Left colon (tissue), 2 donors: ENCODE results near the gene KRTAP19-6. TPM values are rescaled to one million over a fixed set of nuclear protein-coding genes. Genes with fewer than 3 reads are reported as not detected.
"Not testable (repeated sequence)": the region's sequence is repeated elsewhere in the genome, so short reads cannot be mapped to it uniquely, and the experiment has no call there.

Source experiments
- ATAC-seq: fragments of 200-7000 bp; cut with Tn5 transposase; one replicate; pipeline ENCODE4 v1.9.1; 2020; ENCODE audit warnings: mild to moderate bottlenecking, moderate library complexity
- DNase-seq, 2 donors: peaks; one replicate each; pipeline ENCODE4 v3.0.0-alpha.2; 2020
- intact Hi-C, 2 donors: fragments of 100-400 bp; cut with DNase I in 1 of 2; cut with micrococcal nuclease in 1 of 2; formaldehyde crosslinking; loops; one replicate each; pipeline versions ENCODE4 v1.11.2 to v1.14.0; 2022; cut with DNase I, micrococcal nuclease
- long read RNA-seq: library from polyadenylated mRNA; unstranded; transcript quantifications from one replicate; pipeline ENCODE4 v2.0.0, GENCODE V29; 2021
- total RNA-seq, 2 donors: library from RNA; stranded (reverse); fragmentation: NEBNext Ultra II Directional; extraction: Animal tissue kit (Norgen Biotek cat#: 25700); gene quantifications; one replicate each; pipeline ENCODE4 v1.2.1, GENCODE V29; 2021
- donor health status: DM: no; HTN: no; CAD: no.
- donor health status: DM: yes; HTN: yes; CAD: no.

Gene KRTAP19-6, protein sequence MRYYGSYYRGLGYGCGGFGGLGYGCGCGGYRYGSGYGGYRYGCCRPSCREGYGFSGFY
- total RNA-seq, result not detected
- long read RNA-seq, result 0 reads

GRCh38 chr21:30541764-30542163 is at the start of gene KRTAP19-6:
TSS of gene KRTAP19-6 (minus strand) at chr21:30541864. CDS start at chr21:30541833, 31 bp downstream.
- ATAC-seq (no peak), DNase-seq (no peak)
- intact Hi-C loops, result no loop called here

DNA sequence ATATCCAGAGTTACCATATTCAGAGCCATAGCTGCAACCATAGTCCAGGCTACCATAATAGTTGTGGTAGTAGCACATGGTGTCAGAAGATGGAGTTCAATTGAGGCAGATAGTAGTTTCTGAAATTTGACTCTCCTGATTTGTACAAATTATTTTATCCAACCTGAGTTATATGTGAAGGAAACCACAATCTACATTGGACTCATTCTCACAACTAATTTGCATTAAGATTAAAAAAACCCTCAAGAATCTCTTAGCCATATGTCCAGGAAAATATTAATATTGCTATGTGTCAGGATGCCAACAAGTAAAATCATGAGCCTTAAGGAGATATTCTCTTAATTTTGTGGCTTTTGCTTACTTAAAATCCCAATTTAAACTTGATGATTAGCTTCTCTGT is 48.6 kb upstream of the KRTAP19-6 start, which contains the start of gene KRTAP22-2:
KRTAP22-2 (minus strand) TSS at position 101 of the 400 bp plus-strand sequence.
- no peak for ATAC-seq
- DNase-seq, result no peak
- intact Hi-C loops, result no loop called here

- DNase-seq, result no peak
- ATAC-seq, result no peak
- intact Hi-C loops, result no loop called here
These were observed 41.2 kb upstream of the KRTAP19-6 start for GRCh38 chr21:30582870-30583269.

GRCh38 chr21:30580132-30580531 is 38.5 kb upstream of the KRTAP19-6 start:
- intact Hi-C loops, result no loop called here
- no peak for ATAC-seq
- no peak for DNase-seq

DNA sequence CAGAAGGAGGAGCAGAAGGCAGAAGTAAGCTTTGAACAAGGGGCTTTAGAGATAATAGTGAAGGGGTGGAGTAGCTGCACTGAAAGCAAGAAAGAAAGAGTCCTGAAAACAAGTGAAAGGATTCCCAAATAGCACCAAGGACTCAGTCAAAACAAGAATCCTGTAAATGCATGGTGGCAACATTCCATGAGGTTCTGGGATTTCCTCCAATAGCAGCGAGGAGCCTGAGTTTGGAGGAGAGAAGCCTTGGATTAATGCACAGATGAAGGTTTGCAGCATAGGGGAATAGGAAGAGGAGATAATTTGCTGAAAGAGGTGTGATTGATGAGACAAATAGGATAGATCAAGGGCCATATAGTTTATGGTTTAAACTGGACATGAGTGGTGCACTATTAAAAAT is 37.7 kb upstream of the KRTAP19-6 start:
- ATAC-seq, result no peak
- no peak for DNase-seq
- intact Hi-C loops, result no loop called here

DNA sequence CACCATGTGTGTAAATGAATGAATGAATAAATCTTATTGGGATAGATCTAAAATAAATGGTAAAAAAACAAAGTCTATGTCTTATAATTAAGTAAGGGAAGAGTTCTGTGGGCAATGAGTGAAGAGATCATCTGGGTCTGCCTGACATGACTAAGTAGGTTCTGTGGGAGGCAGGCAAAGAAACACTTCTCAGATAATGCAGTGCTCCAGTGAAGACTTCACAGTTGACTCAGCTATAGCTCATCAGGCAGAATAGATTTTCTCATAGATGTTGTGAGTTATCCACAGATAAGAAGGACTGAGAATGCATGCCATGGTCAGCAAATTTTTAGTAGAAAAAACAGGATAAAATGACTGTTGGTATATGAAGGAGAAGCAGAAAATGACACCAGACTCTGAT is 36.1 kb upstream of the KRTAP19-6 start:
- DNase-seq (no peak), ATAC-seq (no peak)
- intact Hi-C loops, result no loop called here

DNA sequence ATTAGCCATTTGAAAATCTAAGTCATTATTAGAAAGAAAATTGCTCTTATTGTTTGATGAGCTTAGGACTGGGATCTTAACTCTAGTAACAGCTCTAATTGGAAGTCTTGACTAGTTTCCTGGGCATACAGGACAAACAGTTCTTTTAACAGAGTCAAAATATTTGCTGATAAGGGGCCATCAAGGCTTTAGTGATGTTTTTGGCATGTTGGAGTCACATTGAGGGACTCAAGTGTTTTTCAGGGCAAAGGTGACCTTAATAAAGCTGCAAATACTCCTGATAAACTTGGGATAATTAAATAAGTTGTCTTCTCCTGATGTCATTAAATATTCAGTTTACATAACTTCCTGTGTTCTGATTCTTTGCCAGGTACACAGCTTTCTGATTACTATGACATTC is 26.0 kb upstream of the KRTAP19-6 start:
- no peak for ATAC-seq
- intact Hi-C loops, result no loop called here
- no peak for DNase-seq

DNA sequence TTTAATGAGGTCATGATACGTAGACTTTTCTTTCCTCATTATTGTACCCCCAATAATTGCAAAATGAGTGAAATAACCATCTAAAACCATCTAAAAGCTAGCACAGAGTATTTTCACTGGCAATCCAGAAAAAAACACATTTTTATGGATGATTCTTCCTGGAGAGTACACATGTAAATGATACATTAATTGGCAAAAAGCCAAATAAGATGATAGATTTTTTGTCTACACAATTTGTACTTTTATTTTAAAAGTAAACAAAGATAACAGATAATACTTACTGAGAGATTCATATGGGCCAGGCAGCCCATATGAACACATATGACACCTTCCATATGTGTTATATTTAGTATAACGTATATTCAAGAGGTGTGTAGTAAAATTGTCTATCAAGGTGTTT is 22.0 kb upstream of the KRTAP19-6 start:
- intact Hi-C loops, result no loop called here
- ATAC-seq, result no peak

GRCh38 chr21:30563072-30563471 is 21.4 kb upstream of the KRTAP19-6 start:
- DNase-seq, result no peak
- intact Hi-C loops, result no loop called here
- ATAC-seq, result no peak

More for the DNA sequence above, 22.0 kb upstream of the KRTAP19-6 start:
- DNase-seq, result no peak

DNA sequence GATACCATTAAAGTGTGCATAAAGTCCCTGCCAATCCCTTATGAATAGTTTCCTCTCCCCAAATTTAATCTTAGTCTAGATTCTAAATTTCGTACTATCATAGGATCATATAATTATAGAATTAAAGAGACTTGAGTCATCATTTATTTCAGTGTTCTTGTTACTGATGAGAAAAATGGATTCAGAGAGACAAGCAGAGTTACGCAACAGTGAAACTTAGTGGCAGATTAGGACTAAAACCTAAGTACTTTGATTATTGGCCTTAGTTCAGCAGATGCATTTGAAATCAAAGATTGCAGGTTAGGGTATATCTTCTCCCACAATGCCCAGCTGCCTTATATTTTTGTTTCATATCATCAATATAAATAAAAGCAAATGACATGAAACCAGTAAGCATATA is 20.3 kb upstream of the KRTAP19-6 start:
- ATAC-seq (no peak), DNase-seq (no peak)

GRCh38 chr21:30561264-30561895 is 19.7 kb upstream of the KRTAP19-6 start, which contains the start of gene KRTAP19-7:
TSS of gene KRTAP19-7 (minus strand) at chr21:30561314. CDS start at chr21:30561289, 25 bp downstream.
- DNase-seq (no peak), ATAC-seq (no peak)
- intact Hi-C loops, result no loop called here

More for the DNA sequence above, 20.3 kb upstream of the KRTAP19-6 start:
- intact Hi-C loops, result no loop called here

DNA sequence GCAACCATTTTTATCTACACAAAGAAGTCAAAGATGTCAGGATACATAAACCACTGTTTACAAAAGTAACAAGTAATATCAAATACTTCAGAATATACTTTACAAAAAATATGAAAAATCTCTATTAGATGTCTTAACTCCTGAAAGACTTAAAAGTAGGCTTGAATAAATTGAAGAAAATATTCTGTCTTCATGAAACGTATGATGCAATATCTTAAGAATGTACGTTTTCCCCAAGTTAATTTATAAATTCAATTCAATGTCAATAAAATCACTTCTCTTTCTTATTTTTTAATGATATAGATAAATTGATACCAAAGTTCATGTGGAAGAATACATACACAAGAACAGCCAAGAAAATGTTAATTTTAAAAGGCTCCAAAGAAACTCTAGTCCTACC is 13.4 kb upstream of the KRTAP19-6 start:
- no peak for DNase-seq
- no peak for ATAC-seq
- intact Hi-C loops, result no loop called here

DNA sequence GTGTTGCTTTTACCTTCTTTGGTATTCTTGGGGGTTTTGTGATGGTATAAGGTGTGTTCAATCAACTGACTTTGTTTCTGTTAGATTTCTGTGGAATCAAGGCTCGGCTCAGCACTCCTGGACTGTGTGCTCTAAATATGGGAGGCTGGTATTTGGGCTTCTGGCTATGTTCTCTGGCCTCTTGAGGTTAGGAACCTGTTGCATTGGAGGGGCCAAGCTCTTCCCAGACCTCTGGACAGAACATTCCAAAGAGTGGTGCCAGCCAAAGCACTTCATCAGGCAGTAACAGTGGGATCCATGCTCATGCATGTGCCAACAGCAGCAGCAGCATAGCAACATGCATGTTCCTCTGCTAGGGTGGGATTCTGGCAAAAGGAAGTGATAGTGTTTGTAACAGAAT is 11.1 kb upstream of the KRTAP19-6 start:
- intact Hi-C loops, result no loop called here
- ATAC-seq, result no peak
- no peak for DNase-seq

DNA sequence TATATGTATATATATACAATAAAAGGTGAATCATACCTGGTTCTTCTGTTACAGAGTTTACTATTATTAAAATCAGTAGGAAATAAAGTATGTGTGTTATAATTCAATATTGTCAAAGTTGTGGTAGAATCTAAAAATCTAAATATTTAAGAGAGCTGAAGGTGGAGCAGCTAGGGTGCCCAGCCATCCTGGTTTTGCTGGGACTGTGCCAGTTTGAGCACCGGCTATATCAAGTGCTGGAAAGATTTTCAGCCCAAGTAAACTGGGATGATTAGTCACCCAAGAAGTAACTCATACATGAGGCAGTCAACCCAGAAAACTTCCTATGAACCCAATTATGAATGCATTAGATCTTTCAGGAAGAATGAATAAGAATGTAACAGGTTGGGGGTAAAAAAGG is 22.8 kb downstream of the KRTAP19-6 start:
- intact Hi-C loops, result no loop called here
- DNase-seq (no peak), ATAC-seq (no peak)

DNA sequence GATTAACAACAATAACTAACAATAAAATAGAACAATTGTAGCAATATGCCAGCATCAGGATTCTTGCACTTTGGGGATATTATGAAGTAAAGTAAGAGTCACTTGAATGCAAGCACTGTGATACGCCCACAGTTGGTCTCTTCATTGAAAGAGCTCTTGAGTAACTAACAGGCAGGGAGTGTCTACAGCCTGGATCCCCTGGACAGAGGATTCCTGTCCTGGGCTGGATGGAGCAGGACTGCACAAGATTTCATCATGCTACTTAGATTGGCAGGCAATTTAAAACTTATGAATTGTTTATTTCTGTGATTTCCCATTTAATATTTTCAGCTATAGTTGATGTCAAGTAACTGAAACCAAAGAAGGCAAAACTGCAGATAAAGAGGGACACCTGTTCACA is 26.0 kb downstream of the KRTAP19-6 start:
- ATAC-seq (no peak), DNase-seq (no peak)
- intact Hi-C loops, result no loop called here

GRCh38 chr21:30505621-30506205 is 36.0 kb downstream of the KRTAP19-6 start:
- DNase-seq, intact Hi-C loops, ATAC-seq: not testable (repeated sequence)

- no peak for ATAC-seq
- intact Hi-C loops, result no loop called here
- DNase-seq, result no peak
These were observed 39.6 kb downstream of the KRTAP19-6 start, which contains the start of gene KRTAP19-5 for GRCh38 chr21:30502041-30502440. TSS of gene KRTAP19-5 (minus strand) at chr21:30502141. CDS start at chr21:30502090, 51 bp downstream.

DNA sequence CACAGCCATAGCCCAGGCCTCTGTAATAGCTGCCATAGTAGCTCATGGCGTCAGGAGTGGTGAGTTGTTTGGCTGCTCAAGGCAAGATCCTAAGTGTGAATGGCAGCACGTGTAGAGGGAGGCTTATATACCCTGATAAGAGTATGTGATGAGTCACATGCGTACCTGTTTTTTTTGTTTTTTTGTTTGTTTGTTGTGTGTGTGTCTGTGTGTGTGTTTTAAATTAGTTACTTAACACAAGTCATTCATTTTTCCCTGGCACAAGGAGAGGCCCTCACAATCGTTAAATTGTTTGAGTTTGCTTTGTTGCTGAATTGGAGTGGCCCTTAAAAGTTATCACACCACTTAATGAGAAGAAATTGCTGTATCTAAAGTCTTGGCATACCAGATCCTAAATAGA is 44.6 kb downstream of the KRTAP19-6 start, which contains the start of gene KRTAP19-4:
KRTAP19-4 (minus strand) TSS at position 101 of the 400 bp plus-strand sequence; CDS start at position 46, 55 bp downstream.
- DNase-seq, result no peak
- ATAC-seq, result no peak
- intact Hi-C loops, result no loop called here

DNA sequence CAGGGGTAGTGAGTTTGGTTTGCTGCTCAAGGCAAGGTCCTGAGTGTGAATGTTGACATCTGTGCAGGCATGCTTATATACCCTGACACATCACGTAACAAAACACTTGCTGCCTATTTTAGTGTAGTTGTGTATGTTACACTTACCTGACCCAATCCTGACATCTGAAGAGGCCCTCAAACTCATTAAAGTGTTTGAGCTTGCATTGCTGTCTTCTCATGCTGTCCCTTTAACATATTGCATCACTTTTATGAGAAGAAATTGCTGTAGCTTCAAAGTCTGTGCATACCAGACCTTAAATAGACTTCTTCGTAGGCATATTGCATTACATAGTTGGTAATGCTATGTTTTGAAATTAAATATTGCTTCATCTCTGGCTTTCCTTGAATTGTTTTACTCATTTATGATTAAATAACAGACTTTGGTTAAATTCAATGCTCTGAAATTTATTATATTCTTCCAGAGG is 49.7 kb downstream of the KRTAP19-6 start, which contains the start of gene KRTAP19-3:
KRTAP19-3 (minus strand) TSS at position 51 of the 466 bp plus-strand sequence. CDS start 56 bp downstream, outside the sequence.
- no peak for DNase-seq

More for the DNA sequence above, 49.7 kb downstream of the KRTAP19-6 start, which contains the start of gene KRTAP19-3:
- intact Hi-C loops, result no loop called here
- no peak for ATAC-seq
